Stromal cell of bone marrow (primary cell): Measurements from ENCODE around the gene CPNE8.
"Not testable (repeated sequence)": the region's sequence is repeated elsewhere in the genome, so short reads cannot be mapped to it uniquely, and the experiment has no call there.

Source experiments
- DNase-seq: peaks from one replicate; pipeline ENCODE4 v3.0.0-alpha.2; 2012; ENCODE audit warnings: low read depth

The CPNE8 gene

DNA sequence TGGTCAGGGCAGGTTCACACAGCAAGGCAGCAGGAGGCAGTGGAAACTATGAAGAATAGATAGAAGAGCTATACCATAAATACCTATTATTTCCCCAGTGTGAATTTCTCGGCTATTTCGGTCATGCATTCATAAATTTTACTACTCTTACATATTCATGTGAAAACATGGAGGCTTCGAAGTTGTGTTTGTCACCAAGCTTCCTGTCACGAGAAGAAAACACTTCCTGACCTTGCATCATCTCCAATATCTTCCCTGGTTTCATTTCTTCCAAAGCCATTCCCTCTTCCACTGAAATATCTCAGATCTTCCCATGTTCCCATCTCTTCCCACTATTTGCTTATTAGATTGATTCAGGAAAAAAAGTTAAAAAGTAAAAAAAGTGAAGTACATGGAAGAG is 80.4 kb downstream of the CPNE8 start:
- no peak for DNase-seq

DNA sequence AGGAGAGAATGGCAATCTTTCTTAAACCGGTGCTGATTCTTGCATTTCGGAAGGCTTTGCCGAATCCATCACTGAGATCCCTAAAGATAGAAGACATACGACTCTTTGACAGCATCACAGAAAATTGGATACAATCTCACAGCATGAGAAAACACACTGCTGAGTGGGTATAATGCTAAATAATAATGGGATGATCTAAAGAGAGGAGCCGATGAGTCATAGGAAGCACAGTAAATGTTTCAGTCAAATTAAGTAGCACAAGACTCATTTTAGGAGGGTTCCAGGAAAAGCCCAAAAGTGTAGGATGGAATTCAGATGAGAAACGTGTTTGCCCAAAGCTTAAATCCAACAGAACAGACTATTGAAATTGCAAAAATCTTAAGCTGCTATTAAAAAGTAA is 81.7 kb downstream of the CPNE8 start:
- peak; percentile 29 for DNase-seq

GRCh38 chr12:38823314-38823713 is 82.1 kb downstream of the CPNE8 start:
- DNase-seq: no peak

DNA sequence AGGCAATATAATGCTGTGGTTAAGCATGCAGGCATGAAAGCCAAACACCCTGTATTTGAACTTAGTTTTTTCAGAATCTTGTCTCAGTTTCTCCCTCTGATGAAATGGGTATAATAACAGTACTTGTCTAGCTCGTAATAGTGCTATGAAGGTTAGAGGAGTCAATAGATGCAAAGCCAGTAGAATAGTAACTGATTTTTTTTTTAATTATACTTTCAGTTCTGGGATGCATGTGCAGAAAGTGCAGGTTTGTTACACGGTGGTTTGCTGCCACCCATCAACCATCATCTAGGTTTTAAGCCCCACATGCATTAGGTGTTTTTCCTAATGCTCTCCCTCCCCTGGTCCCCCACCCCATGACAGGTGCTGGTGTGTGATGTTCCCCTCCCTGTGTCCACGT is 87.4 kb downstream of the CPNE8 start:
- no peak for DNase-seq

- no peak for DNase-seq
These were observed 91.5 kb downstream of the CPNE8 start for GRCh38 chr12:38813923-38814322.

DNA sequence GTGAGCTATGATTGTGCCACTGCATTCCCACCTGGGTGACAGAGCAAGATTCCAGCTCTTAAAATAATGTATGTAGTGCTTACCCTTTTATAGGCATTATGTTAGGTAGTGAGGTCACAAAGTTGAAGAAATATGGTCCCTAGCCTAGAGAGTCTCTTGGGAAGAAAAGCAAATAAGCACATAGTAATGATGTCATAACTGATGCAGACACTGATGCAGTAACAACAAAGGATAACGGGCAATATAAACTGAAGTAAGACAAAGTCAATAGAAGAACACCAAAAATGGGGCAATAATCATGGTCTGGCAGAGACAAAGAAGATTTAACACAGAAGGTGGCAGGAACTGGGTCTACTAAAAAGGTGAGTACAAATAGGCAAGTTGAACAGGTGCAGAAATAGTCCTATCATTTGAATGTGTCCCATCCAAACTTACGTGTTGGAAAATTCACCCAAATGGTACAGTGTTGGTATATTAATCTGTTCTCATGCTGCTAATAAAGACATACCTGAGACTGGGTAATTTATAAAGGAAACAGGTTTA is 93.5 kb downstream of the CPNE8 start:
- DNase-seq: no peak

GRCh38 chr12:38809832-38810231 is 95.6 kb downstream of the CPNE8 start:
- no peak for DNase-seq

DNA sequence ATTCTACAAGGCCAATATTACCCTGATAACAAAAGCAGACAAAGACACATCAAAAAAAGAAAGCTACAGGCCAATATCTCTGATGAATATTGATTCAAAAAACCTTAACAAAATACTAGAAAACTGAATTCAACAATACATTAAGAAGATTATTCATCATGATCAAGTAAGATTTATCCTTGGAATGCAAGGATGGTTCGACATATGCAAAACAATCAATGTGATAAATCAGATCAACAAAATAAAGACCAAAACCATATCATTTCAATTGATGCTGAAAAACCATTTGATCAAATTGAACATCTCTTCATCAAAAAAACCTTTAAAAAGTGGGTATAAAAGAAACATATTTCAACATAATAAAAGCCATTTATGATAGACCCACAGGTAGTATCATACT is 117.3 kb downstream of the CPNE8 start:
- no peak for DNase-seq

DNA sequence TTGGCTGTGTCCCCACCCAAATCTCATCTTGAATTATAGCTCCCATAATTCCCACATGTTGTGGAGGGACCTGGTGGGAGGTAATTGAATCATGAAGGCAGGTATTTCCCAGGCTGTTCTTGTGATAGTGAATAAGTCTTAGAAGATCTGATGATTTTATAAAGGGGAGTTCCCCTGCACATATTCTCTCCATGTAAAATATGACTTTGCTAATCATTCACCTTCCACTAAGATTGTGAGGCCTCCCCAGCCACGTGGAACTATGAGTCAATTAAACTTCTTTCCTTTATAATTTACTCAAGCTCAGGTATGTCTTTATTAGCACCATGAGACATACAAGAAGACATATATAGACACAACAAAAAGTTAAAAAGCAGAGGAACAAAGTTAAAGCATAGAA is 120.0 kb downstream of the CPNE8 start:
- no peak for DNase-seq

- DNase-seq: no peak
These were observed 122.1 kb downstream of the CPNE8 start for GRCh38 chr12:38783304-38783703.

GRCh38 chr12:38782359-38782758 is 123.0 kb downstream of the CPNE8 start:
- no peak for DNase-seq

GRCh38 chr12:38776647-38777046 is 128.7 kb downstream of the CPNE8 start:
- no peak for DNase-seq

GRCh38 chr12:38775457-38775856 is 129.9 kb downstream of the CPNE8 start:
- no peak for DNase-seq

- DNase-seq: no peak
These were observed 133.0 kb downstream of the CPNE8 start for GRCh38 chr12:38772437-38772836.

DNA sequence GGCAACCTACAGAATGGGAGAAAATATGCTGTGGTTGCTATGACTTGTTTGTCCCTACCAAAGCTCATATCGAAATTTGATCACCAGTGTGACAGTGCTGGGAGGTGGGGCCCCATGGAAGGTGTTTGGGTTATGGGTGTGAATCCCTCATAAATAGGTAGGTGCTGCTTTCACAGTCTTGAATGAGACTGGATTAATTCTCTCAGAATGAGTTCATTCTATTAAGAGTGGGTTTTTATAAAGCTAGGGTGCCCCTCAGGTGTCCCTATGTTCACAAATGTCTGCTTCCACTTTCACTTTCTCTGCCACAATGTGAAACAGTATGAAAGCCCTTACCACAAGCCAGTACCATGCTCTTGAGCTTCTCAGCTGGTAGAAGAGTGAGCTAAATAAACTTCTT is 133.5 kb downstream of the CPNE8 start:
- no peak for DNase-seq

DNA sequence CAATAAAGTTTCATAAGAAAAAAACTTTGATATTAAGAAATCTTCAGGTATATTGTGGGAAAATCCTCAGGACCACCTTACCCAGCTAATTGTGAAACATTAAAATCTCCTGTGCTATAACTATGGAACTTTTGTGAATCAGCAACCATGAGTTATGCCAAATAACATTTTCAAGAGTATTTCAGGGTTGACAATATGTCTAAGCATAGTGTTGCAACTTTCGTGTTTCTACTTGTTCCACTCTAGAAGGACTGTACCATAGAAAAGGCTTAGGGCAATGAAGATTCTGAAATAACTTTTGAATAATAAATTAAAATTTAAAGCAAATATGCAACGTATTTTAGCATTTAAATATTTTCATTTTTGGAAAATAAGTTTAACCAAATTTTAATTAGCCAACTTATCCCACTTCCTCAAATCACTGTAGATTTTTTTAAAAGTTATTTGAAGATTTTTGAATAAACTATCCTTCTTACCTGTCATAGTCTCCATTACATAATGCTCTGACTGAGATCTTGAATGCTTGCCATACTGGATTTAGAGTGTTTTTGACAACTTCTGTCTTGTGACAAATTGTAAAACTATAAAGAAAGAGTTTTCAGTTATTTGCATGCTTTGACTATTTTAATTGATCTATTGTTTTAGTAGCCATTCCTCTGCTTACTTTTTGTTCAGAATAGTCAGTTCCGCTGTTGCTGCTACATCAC is 143.6 kb downstream of the CPNE8 start:
- DNase-seq: no peak

- no peak for DNase-seq
These were observed 144.3 kb downstream of the CPNE8 start for GRCh38 chr12:38761111-38761510.

GRCh38 chr12:38759621-38760020 is 145.8 kb downstream of the CPNE8 start:
- no peak for DNase-seq

DNA sequence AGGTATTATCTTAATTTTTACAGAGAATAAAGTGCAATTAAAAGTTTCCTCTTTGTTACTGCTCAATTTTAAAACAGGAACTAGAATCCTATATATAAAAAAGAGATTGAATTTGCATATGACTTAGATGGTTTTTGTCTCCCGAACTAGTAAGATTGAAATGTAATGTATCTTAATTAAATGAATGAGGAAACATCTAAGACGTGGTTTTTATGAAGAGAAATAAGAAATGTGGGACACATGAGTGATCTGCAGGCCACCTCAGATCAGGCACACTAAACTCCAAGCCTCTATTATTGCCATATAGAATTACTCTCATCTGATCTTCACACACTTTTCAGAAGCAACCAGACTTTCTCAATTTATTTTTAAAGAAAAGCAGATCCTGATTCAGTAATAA is 158.6 kb downstream of the CPNE8 start:
- DNase-seq: no peak

DNA sequence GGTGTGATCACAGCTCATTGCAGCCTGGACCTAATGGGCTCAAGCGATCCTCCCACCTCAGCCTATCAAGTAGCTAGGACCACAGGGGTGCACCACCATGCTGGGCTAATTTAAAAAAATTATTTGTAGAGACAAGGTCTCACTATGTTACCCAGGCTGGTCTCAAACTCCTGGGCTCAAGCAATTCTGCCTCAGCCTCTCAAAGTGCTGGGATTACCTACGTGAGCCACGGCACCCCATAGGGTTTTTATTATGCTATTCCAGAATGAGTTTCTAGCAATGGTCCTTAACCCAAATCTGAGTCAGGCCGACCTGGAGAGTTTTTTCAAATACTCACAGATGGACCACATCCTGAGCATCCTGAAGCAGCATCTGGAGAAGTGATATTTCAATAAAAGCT is 159.8 kb downstream of the CPNE8 start:
- no peak for DNase-seq

DNA sequence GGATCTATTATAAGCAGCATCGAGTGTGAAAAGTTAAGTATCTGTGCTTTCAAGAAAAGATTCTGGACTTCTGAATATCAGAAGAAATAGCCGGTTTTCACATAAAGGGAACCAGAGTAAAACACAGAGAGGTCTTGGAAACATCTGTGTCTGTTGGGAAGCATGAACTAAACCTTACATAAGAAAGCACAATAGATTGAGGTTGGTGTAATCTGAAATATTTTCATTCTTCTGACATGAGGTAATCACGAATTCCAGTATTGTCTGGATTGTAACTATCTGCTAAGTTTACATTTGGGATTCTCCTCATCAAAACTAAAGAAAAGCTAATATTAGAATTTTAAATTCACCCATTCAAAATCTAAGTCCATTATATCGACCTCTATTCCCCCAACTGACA is 161.3 kb downstream of the CPNE8 start:
- DNase-seq: no peak

DNA sequence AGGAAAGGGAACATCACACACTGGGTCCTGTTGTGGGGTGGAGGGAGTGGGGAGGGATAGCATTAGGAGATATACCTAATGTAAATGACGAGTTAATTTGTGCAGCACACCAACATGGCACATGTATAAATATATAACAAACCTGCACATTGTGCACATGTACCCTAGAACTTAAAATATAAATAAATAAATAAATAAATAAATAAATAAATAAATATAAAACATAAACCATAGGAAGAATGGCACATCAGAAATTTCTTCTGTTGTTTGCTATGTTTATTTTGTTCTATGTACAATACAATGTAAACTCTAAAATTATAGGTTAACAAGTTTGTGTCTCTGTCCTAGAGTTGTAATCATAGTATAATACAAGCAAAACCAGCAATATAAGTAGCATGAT is 162.9 kb downstream of the CPNE8 start:
- not testable (repeated sequence) for DNase-seq

GRCh38 chr12:38736821-38737220 is 168.6 kb downstream of the CPNE8 start:
- no peak for DNase-seq

GRCh38 chr12:38732761-38733160 is 172.6 kb downstream of the CPNE8 start:
- no peak for DNase-seq
